Glutamatergic neuron (in vitro differentiated cells): ENCODE measurements around the gene CRYBG3. TPM values are rescaled to one million over a fixed set of nuclear protein-coding genes. Genes with fewer than 3 reads are reported as not detected.

Experiments used
- DNase-seq: peaks from one replicate; pipeline ENCODE4 v3.0.0; 2022
- H3K27ac Mint-ChIP-seq: one replicate; pipeline ENCODE4 v1.8.0; 2020; ENCODE audit warnings: mild to moderate bottlenecking, mixed read lengths, inconsistent platforms; ENCODE audit not compliant: unreplicated experiment
- H3K27me3 Mint-ChIP-seq: one replicate; pipeline ENCODE4 v1.8.0; 2020; ENCODE audit warnings: mild to moderate bottlenecking, moderate library complexity, mixed read lengths, inconsistent platforms; ENCODE audit not compliant: unreplicated experiment
- H3K36me3 Mint-ChIP-seq: one replicate; pipeline ENCODE4 v1.8.0; 2020; ENCODE audit warnings: mild to moderate bottlenecking, mixed read lengths, inconsistent platforms; ENCODE audit not compliant: unreplicated experiment
- H3K4me1 Mint-ChIP-seq: one replicate; pipeline ENCODE4 v1.8.0; 2020; ENCODE audit warnings: mild to moderate bottlenecking, low read depth, mixed read lengths, inconsistent platforms; ENCODE audit not compliant: unreplicated experiment
- H3K4me3 Mint-ChIP-seq: one replicate; pipeline ENCODE4 v1.8.0; 2020; ENCODE audit warnings: mild to moderate bottlenecking, mixed read lengths, inconsistent platforms; ENCODE audit not compliant: unreplicated experiment
- H3K9me3 Mint-ChIP-seq: one replicate; pipeline ENCODE4 v1.8.0; 2020; ENCODE audit warnings: mild to moderate bottlenecking, moderate library complexity, mixed read lengths, inconsistent platforms; ENCODE audit not compliant: unreplicated experiment
- CTCF ChIP-seq: fragments of 200-600 bp; sonication (generic); IDR thresholded peaks from one replicate; pipeline ENCODE4 v1.5.0; 2021; ENCODE audit not compliant: partially characterized antibody, unreplicated experiment
- total RNA-seq: library from RNA; stranded (reverse); fragmentation: NEBNext Ultra II Directional; extraction: Animal tissue kit (Norgen Biotek cat#: 25700); gene quantifications from one replicate; pipeline ENCODE4 v1.2.1, GENCODE V29; 2021; ENCODE audit not compliant: unreplicated experiment

Gene CRYBG3
- total RNA-seq, 1 donor from 2014 or later, result 89.5 TPM

- H3K9me3 Mint-ChIP-seq, result peaks cover 3% of the 10 kb centered on the region
- peaks cover 1% of the 10 kb centered on the region for H3K27me3 Mint-ChIP-seq
- H3K36me3 Mint-ChIP-seq, result no peaks in the 10 kb centered on the region
- TF ChIP-seq CTCF, result no peak
- no peaks in the 10 kb centered on the region for H3K4me1 Mint-ChIP-seq
- no peak for DNase-seq
- no peak overlapping the region for H3K27ac Mint-ChIP-seq
- no peak overlapping the region for H3K4me3 Mint-ChIP-seq
These were observed 61.3 kb downstream of the CRYBG3 start for GRCh38 chr3:97882975-97883598.

- no peak for TF ChIP-seq CTCF
- H3K4me1 Mint-ChIP-seq, result no peaks in the 10 kb centered on the region
- peaks cover 3% of the 10 kb centered on the region for H3K9me3 Mint-ChIP-seq
- H3K36me3 Mint-ChIP-seq, result no peaks in the 10 kb centered on the region
- no peak overlapping the region for H3K27ac Mint-ChIP-seq
- H3K4me3 Mint-ChIP-seq, result no peak overlapping the region
- DNase-seq, result no peak
- H3K27me3 Mint-ChIP-seq, result peaks cover 1% of the 10 kb centered on the region
These were observed 61.9 kb downstream of the CRYBG3 start for GRCh38 chr3:97883736-97884135.

GRCh38 chr3:97884586-97885123, 62.8 kb downstream of the CRYBG3 start:
- no peak for TF ChIP-seq CTCF
- Mint-ChIP-seq H3K4me1 (no peaks in the 10 kb centered on the region), H3K36me3 (no peaks in the 10 kb centered on the region), H3K4me3 (no peak overlapping the region), H3K27ac (no peak overlapping the region), H3K27me3 (peaks cover 1% of the 10 kb centered on the region), H3K9me3 (peaks cover 3% of the 10 kb centered on the region)
- no peak for DNase-seq

GRCh38 chr3:97885931-97886824, 64.4 kb downstream of the CRYBG3 start:
- Mint-ChIP-seq H3K27ac (no peak overlapping the region), H3K4me3 (no peak overlapping the region), H3K27me3 (no peaks in the 10 kb centered on the region)

More at GRCh38 chr3:97885931-97886824, 64.4 kb downstream of the CRYBG3 start:
- Mint-ChIP-seq H3K9me3 (peaks cover 3% of the 10 kb centered on the region), H3K4me1 (no peaks in the 10 kb centered on the region), H3K36me3 (no peaks in the 10 kb centered on the region)
- no peak for TF ChIP-seq CTCF
- no peak for DNase-seq
